ENCODE measurements around the gene SPATA6L. TPM values are rescaled to one million over a fixed set of nuclear protein-coding genes. Genes with fewer than 3 reads are reported as not detected.
A peak's percentile ranks its signal among the peaks of the same experiment; 100 is the strongest.

SPATA6L gene
- total RNA-seq, 1 experiment from 2014 or later: 7.1 TPM

GRCh38 chr9:4604678-4605095 is 61.6 kb downstream of the SPATA6L start:
- Histone ChIP-seq H3F3A (ENCODE audit: insufficient read depth, low read depth) (no peaks in the 10 kb centered on the region), H4K20me1 (ENCODE audit: insufficient read depth) (no peaks in the 10 kb centered on the region), H3K9me2 (ENCODE audit: insufficient read depth) (no peaks in the 10 kb centered on the region), H3K9me3 (ENCODE audit: insufficient read depth, low read depth) (no peaks in the 10 kb centered on the region), H3K36me3 (ENCODE audit: low read depth) (no peaks in the 10 kb centered on the region), H3K27me3 (ENCODE audit: insufficient read depth, low read depth) (no peaks in the 10 kb centered on the region), H3K27ac (no peak overlapping the region), H3K79me2 (ENCODE audit: low read depth) (no peaks in the 10 kb centered on the region), H3K4me2 (no peak overlapping the region), H3K4me3 (no peak overlapping the region), H2AFZ (no peak overlapping the region), H3K4me1 (replicated peaks; ENCODE audit: insufficient read depth) (no peaks in the 10 kb centered on the region)
- intact Hi-C loops (cut with micrococcal nuclease; ENCODE audit: unreplicated experiment): no loop called here
- TF ChIP-seq CTCF (conservative IDR thresholded peaks at IDR 0.05) (peak; percentile 73), EZH2 (IDR thresholded peaks at IDR 0.05; ENCODE audit: low read depth) (no peak)
- ChIA-PET CTCF (no interaction called here), POLR2A (ENCODE audit: unreplicated experiment) (interaction anchor here (0.6 kb wide), 1 partner anchor 836 kb away, joined by 3 read pairs; no protein-coding TSS in a partner anchor)
- BruUV-seq (replicated peaks): no TSS peak
- DNase-seq: peak; percentile 31 to 53

- H3K9me3 ChIP-seq (ENCODE audit: insufficient read depth, low read depth): no peaks in the 10 kb centered on the region
- no peaks in the 10 kb centered on the region for H3K4me1 ChIP-seq (replicated peaks; ENCODE audit: insufficient read depth)
- no peaks in the 10 kb centered on the region for H3K27me3 ChIP-seq (ENCODE audit: insufficient read depth, low read depth)
- H3K4me2 ChIP-seq: no peak overlapping the region
- DNase-seq: no peak
- TF ChIP-seq EZH2 (IDR thresholded peaks at IDR 0.05; ENCODE audit: low read depth): no peak
- no peak for TF ChIP-seq CTCF (conservative IDR thresholded peaks at IDR 0.05)
- H3K27ac ChIP-seq: no peak overlapping the region
- POLR2A ChIA-PET (ENCODE audit: unreplicated experiment): no interaction called here
- H3K79me2 ChIP-seq (ENCODE audit: low read depth): no peaks in the 10 kb centered on the region
- H3K4me3 ChIP-seq: no peak overlapping the region
- CTCF ChIA-PET: no interaction called here
- intact Hi-C loops (cut with micrococcal nuclease; ENCODE audit: unreplicated experiment): no loop called here
- no peak overlapping the region for H2AFZ ChIP-seq
- H3F3A ChIP-seq (ENCODE audit: insufficient read depth, low read depth): no peaks in the 10 kb centered on the region
- H3K9me2 ChIP-seq (ENCODE audit: insufficient read depth): no peaks in the 10 kb centered on the region
- H4K20me1 ChIP-seq (ENCODE audit: insufficient read depth): no peaks in the 10 kb centered on the region
- H3K36me3 ChIP-seq (ENCODE audit: low read depth): no peaks in the 10 kb centered on the region
- no TSS peak for BruUV-seq (replicated peaks)
These were observed 62.5 kb downstream of the SPATA6L start for GRCh38 chr9:4603830-4604229.

- BruUV-seq (replicated peaks): no TSS peak
These were observed 65.9 kb downstream of the SPATA6L start for GRCh38 chr9:4600368-4600767.

More at GRCh38 chr9:4600368-4600767, 65.9 kb downstream of the SPATA6L start:
- intact Hi-C loops (cut with micrococcal nuclease; ENCODE audit: unreplicated experiment): no loop called here
- Histone ChIP-seq H3F3A (ENCODE audit: insufficient read depth, low read depth) (no peaks in the 10 kb centered on the region), H3K4me2 (no peak overlapping the region), H3K27me3 (ENCODE audit: insufficient read depth, low read depth) (no peaks in the 10 kb centered on the region), H3K36me3 (ENCODE audit: low read depth) (no peaks in the 10 kb centered on the region), H3K4me3 (no peak overlapping the region), H2AFZ (no peak overlapping the region), H3K79me2 (ENCODE audit: low read depth) (no peaks in the 10 kb centered on the region), H4K20me1 (ENCODE audit: insufficient read depth) (no peaks in the 10 kb centered on the region), H3K9me2 (ENCODE audit: insufficient read depth) (no peaks in the 10 kb centered on the region), H3K27ac (no peak overlapping the region), H3K9me3 (ENCODE audit: insufficient read depth, low read depth) (no peaks in the 10 kb centered on the region), H3K4me1 (replicated peaks; ENCODE audit: insufficient read depth) (no peaks in the 10 kb centered on the region)
- no peak for DNase-seq
- no peak for TF ChIP-seq CTCF (conservative IDR thresholded peaks at IDR 0.05)
- no peak for TF ChIP-seq EZH2 (IDR thresholded peaks at IDR 0.05; ENCODE audit: low read depth)
- CTCF ChIA-PET: no interaction called here
- POLR2A ChIA-PET (ENCODE audit: unreplicated experiment): no interaction called here
